ENCODE results near the gene MFN2.
"Not testable (repeated sequence)": the region's sequence is repeated elsewhere in the genome, so short reads cannot be mapped to it uniquely, and the experiment has no call there.

The MFN2 gene

DNA sequence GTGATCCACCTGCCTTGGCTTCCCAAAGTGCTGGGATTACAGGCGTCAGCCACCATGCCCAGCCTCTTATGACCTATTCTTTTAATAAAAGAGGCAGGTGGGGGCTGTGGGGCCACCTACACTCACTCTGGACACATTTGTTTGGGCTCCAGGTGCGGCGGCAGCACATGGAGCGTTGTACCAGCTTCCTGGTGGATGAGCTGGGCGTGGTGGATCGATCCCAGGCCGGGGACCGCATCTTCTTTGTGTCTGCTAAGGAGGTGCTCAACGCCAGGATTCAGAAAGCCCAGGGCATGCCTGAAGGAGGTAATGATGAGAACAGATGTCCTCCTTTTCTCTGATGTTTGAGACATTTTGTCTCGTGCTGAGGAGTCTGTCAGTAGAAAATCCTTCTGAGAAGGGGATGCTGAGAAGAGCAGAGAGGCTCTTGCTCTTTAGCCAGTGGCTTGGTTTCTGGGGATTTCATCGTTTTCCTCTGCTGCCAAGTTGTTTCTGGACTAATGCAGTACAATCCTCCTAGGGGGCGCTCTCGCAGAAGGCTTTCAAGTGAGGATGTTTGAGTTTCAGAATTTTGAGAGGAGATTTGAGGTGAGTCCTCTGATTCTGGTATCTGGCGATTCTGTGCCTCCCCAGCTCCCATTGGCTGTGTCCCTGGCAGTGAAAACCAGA is 21.1 kb downstream of the MFN2 start:
- DNase-seq = peak; percentile 51

DNA sequence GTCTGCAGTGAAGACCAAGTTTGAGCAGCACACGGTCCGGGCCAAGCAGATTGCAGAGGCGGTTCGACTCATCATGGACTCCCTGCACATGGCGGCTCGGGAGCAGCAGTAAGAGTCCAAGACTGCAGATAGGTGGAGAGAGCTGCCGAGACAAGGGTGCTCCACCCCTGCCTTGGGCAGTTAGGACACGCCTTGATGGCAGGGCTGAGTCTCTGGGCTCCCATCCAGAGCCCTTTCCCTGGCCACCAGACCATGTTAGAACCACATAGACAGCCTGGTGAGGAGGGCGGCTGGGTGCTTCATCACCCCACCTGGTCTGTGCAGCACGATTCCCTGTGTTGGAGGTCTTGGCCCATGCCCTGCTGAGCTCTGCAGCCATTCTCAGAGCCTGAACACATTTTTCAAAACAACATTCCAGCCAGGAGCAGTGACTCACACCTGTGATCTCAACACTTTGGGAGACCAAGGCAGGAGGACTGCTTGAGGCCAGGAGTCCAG is 21.8 kb downstream of the MFN2 start:
- no peak for DNase-seq

DNA sequence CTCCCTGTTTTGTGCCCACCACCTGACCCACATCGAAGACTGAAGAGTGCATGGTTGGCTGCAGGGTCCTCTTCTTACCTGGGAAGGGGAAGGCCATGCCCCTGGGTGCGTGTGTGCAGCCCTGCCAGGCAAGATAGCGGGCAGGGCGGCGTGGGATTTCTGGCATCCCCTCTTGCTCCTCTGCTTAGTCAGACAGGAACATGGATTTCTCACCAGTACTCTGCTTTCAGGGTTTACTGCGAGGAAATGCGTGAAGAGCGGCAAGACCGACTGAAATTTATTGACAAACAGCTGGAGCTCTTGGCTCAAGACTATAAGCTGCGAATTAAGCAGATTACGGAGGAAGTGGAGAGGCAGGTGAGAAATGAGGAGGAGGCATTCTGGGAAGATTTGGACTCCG is 23.5 kb downstream of the MFN2 start:
- DNase-seq = no peak

DNA sequence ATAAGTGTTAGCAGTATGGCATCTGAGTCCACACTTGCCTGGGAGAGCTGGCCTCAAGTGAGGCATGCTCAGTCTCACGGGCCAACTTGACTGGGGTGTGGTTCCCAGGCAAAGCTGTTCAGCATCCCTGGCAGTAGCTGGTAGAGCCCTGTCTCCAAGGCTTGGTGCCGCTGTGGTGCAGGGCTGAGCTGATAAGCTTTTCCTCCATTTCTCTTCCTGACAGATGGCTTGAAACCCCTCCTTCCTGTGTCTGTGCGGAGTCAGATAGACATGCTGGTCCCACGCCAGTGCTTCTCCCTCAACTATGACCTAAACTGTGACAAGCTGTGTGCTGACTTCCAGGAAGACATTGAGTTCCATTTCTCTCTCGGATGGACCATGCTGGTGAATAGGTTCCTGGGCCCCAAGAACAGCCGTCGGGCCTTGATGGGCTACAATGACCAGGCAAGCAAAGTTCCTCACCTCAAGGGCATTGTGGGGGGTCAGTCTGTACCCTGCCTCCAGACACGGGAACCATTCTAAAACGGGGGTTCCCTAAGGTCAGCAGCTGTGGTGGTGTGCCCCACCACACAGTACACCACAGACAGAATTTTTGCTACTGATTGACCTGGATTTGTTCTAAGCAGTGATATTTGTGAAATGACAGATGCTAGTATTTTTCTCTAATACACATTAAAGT is 25.4 kb downstream of the MFN2 start:
- DNase-seq = no peak

DNA sequence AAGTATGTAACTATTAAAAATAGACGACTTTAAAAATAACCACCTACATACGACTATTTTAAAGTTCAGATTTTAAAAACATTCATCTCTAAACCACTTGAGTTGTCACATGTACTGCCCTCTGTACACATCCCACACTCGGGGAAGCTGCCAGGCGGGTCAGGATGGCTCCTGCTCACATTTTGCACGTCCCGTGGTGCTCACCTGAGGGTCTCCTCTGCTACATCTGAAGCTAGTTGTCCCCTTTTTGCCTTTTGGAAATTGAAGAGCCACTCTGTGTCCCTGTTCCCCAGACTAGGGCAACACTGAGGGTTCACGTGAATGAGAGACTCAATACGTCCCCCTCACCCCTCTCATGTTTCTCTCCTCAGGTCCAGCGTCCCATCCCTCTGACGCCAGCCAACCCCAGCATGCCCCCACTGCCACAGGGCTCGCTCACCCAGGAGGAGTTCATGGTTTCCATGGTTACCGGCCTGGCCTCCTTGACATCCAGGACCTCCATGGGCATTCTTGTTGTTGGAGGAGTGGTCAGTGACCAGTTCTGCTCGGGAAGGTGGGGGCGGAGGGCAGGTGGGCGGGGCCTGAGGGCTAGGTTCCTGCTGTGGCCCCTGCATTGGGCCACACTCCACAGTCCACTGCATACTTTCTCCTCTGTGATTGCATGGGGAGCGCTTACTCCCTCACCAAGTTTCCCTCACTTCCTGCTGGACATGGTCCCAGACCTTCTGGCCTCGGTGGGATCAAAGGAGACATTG is 26.1 kb downstream of the MFN2 start:
- DNase-seq = no peak

DNA sequence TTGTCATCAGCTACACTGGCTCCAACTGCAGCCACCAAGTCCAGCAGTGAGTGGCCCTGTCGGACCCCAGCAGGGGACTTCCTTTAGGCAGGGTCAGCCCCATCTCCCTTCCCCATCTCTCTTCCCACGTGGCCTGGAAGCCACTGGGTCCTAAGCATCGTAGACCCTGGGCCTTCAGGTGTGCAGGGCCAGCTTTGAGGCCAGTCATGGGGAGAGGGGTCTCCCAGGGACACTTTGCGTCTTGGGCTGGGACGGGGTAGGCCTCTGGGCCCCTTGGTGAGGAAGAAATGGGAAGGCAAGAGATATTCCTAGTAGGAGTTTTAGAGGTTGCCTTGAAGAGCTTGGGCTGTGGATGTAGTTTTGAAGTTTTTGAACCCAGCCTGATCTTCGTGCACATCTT is 27.0 kb downstream of the MFN2 start:
- no peak for DNase-seq

DNA sequence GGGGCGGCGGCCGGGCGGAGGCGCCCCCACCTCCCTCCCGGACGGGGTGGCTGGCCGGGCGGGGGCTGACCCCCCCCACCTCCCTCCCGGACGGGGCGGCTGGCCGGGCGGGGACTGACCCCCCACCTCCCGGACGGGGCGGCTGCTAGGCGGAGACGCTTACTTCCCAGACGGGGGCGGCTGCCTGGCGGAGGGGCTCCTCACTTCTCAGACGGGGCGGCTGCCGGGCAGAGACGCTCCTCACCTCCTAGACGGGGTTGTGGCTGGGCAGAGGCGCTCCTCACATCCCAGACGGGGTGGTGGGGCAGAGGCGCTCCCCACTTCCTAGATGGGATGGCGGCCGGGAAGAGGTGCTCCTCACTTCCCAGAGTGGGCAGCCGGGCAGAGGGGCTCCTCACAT is 28.1 kb downstream of the MFN2 start:
- DNase-seq = not testable (repeated sequence)

DNA sequence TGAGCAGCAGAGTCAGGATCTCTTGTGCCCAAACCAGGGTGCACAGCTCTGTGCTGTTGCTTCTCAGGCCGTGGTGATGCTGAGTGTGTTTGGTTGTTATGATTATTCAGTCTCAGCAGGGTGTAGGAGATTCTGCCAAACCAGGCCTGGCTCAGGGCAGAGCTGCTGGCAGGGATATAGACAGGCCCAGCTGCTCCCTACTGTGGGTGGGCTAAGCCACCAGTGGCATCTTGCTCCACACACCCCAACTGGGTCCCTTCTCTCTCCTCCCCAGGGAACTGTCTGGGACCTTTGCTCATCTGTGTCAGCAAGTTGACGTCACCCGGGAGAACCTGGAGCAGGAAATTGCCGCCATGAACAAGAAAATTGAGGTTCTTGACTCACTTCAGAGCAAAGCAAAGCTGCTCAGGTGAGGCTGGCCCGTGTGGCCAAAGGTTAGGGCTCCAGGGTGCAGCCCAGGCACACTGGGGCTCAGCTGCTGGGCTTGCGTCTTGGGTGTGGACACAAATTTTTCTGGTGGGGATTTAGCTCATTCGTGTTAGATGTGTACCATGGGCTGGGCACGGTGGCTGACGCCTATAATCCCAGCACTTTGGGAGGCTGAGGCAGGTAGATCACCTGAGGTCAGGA is 29.2 kb downstream of the MFN2 start:
- DNase-seq = no peak

DNA sequence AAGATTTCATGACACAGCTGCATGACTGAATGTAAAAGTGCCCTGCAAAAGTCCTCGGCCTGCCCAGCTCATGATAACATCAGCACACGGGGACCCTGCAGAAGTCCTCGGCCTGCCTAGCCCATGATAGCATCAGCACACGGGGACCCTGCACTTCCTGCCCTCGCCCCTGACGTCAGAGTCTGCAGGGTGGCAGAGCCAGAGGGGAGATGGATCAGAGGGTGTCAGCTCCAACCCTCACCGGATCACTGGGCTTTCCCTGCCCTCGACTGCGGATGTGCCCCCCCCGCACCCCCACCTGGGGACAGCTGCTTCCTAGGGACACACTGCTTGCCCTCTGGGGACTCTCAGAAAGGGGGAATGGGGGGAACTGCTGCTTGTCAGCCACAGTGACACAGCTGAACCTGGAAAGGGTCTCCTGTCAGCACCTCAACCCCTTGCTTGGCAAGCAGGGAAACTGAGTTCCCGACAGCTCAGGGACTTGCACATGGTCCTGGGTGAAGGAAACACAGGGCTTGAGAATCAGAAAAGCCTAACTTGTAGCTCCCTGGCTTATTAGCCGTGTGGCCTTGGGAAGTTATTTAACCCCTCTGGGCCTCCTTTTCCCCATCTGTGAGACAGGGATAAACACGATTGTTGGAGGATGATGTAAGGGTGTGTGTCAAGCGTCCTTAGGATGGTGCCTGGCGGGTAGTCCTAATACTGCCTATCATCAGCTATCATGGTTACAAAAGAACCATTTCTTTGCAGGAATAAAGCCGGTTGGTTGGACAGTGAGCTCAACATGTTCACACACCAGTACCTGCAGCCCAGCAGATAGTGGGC is 30.7 kb downstream of the MFN2 start:
- DNase-seq = no peak

DNA sequence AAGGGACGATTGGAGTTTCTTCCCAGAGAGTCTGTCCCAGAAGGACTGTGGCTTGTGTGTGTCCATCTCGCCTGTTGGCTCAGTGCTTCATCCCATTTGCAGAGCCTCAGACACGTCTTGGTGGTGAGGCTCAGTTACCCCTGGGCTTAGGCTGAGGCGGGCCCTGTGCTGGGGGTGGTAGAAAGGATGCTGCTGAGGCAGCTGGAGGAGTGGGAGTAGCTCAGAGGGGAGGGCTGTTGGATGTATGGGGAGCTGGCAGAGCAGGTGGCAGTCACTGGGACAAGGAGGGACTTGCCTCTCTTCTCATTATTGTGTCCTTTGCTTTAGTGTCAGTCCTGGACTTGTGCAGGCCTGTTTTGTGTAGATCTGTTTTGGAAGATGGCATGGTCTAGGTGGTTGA is 31.8 kb downstream of the MFN2 start:
- no peak for DNase-seq

DNA sequence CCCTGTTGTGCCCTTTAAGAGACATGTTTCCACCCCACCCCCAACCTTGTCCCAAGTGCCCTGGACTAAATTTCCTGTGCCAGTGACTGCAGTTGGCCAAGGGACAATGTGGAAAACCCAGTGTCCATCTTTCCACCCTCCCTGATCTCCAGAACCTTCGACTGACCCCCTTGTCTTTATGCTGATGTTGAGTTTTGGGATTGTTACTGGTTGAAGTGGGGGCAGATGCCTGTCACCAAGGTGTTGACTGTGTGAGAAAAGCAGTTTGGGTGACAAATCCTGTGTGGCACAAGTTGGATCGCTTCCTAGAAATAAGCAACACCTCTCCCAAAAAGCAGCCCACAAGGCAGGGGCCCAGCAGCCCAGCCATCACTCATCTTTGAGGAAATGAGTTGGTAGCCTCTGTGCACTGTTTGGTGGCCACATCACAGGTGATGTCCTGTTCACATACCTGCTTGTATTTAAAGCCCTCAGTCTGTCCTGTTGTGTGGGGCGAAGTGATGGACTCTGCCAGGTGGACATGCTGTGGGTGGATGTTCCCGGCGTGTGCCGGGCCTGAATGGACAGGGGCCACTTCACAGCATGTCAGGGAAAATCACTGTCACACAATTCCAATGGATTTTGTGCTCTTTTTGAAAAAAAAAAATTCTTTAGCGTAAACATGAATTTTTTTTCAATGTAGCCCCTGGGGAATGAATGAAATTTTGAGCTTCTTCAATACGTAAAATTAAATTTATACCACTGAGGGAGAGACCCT is 32.5 kb downstream of the MFN2 start:
- no peak for DNase-seq

DNA sequence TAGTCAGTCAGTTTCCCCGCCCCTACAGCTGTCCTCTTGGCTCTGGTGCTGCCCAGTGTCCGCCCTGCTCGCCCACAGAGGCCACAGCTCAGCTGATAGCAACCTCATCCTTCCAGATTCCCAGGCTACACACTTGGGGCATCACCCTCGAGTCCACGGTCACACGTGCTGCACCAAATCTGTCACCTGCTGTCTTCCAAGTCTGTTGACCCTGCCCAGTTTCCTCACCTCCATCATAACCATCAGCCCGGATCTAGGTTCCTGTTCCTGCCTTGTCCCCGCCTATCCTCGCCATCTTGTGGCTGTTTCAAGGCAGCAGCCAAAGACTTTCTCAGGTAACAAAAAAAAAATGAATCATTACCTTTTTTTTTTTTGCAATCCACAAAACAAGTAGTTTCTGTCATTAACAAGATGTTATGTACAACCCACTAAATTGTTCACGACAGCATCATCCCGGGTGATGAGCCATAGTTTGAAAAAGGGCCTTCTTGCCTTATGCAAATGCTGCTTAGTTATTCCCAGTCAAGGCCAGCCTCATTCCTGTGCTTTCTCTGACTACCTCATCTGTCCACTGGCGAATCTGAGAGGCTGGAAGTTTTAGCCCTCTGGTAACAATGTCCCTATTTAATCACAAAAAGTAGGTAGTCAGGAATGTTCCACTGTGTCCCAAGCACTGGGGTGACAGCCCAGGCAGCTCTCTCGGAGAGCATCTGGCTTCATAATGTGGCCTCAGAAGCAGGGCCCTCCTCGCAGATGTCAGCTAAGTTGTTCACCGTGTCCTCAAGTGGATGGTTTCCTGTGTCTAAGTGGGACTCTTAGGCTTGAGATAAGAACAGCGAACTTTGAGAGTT is 34.1 kb downstream of the MFN2 start:
- DNase-seq = no peak

DNA sequence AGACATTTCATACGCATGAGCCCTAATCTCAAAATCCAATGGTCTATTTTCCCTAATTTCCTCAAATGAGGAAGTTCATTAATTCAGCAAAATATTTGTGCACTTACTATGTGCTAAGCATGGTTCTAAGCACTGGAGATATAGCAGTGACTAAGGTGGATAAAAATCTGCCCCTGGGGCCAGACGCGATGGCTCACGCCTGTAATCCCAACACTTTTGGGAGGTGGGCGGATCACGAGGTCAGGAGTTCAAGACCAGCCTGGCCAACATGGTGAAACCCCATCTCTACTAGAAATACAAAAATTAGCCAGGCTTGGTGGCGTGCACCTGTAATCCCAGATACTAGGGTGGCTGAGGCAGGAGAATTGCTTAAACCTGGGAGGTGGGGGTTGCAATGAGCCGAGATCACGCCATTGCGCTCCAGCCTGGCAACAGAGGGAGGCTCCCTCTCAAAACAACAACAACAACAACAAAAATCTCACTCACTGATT is 34.8 kb downstream of the MFN2 start:
- DNase-seq = no peak

DNA sequence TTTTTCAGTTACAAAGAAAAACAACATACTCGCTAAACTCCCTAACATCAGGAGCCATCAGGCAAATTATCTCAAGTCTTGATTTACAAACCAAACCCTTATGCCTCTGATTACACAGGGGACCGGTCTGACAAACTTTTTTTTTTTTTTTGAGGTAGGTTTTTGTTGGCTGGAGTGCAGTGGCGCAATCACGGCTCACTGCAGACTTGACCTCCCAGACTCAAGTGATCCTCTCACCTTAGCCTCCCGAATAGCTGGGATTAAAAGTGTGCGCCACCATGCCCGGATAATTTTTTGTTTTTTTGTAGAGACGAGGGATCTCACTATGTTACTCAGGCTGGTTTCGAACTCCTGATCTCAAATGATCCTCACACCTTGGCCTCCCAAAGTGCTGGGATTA is 35.3 kb downstream of the MFN2 start:
- DNase-seq = no peak

DNA sequence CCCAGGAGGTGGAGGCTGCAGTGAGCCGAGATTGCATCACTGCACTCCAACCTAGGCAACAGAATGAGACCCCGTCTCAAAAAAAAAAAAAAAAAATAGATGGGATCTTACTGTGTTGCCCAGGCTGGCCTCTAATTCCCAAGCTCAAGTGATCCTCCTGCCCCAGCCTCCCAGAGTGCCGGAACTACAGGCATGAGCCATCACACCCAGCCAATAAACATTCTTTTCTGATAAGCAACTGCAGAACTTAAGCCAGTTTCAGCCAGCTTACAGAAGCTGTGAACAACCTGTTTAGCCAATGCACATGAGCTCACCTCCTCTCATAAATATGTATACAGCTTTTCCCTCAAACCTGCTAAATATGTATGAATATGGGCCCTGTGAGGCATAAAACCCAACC is 35.9 kb downstream of the MFN2 start:
- no peak for DNase-seq

DNA sequence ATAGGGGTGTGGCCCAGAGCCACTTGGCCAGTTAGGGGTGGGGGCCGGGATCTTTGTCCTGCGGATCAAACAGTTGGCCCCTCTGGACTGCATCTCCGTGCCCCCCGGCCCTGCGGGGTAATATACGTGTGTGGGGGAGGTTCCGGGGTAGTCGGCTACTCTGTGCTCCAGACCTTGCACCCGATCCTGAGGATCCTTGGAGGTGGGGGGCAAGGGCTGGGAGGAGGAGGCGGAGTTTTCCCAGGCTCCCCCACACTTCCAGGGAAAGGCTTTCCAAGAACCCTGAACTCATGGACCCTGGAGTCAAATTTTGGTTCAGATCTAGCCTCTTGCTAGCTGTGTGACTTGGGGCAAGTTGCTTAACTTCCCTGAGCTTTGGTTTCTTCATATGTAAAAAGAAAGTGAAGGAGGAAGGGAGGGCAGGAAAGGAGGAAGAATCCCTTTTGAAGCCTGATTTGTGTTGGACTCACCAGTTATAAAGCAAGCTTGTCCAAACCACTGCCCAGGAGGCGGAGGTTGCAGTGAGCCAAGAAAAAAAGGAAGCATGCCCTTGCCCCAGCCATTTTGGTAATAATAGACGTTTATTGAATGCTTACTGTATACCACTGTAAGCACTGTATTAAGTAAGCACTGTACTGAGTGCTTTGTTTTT is 39.7 kb downstream of the MFN2 start:
- DNase-seq = no peak

DNA sequence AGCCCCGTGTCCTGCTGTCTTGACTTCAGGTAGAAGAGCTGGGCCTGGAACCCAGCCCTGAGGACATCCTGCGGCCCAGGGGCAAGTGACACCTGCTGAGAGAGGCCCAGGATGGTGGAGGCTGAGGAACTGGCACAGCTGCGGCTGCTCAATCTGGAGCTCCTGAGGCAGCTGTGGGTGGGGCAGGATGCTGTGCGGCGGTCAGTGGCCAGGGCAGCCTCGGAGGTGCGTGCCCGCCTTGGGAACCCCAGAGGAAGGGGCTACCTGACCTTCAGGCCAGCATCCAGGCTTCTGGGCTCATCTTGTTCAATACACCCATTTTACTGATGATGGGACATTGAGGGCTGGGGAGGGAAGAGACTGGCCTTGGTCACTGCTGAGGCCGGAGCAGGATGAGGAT is 41.4 kb downstream of the MFN2 start:
- DNase-seq = no peak

DNA sequence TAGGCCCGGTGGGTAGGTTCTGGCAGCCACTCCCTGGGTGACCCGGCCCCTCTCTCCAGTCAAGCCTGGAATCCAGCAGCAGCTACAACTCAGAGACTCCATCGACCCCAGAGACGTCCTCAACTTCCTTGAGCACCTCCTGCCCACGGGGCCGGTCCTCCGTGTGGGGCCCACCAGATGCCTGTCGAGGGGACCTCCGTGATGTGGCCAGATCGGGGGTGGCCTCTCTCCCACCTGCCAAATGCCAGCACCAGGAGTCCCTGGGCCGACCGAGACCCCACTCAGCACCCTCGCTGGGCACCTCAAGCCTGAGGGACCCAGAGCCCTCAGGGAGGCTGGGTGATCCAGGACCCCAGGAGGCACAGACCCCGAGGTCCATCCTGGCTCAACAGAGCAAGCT is 41.8 kb downstream of the MFN2 start:
- no peak for DNase-seq

DNA sequence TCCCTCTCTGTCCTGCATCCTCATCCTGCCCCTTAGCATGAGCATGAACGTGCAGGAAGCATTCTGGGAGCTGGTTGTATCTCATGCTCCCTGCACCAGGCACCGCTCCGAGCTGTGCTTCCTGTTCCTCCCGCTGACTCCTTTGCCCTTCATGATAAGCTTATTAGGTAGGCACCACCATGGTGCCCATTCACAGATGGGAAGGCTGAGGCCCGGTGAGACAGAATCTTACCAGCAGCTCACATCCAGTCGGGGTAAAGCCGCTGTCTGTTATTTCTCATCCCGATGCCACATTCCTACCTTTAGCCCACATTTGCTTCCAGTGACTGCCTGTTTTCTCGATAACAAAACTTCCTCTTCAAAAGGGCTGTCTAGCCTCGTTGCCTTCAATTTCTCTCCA is 46.3 kb downstream of the MFN2 start:
- no peak for DNase-seq

DNA sequence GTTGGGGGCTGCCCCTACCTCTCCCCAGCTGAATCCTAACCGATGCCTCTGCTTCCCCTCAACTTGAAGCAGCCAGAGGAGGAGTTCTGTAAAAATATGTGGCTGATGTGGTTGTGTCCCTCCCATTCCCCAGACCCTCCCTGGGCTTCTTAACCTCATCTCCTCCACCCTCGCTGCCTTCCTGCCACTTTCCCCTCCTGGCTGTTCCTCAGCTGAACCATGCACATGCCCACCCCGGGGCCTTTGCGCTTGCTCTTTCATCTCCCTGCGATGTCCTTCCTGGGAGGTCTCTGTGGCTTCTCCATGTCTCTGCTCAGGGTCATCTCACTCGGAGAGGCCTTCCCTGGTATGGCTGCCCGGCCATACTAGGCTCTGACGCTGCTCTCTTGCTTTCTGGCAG is 48.0 kb downstream of the MFN2 start:
- DNase-seq = no peak
